ENCODE measurements around the gene APOC4. TPM values are rescaled to one million over a fixed set of nuclear protein-coding genes. Genes with fewer than 3 reads are reported as not detected.

The APOC4 gene
- total and polyA plus RNA-seq, 5 experiments from 2014 or later: not detected

DNA sequence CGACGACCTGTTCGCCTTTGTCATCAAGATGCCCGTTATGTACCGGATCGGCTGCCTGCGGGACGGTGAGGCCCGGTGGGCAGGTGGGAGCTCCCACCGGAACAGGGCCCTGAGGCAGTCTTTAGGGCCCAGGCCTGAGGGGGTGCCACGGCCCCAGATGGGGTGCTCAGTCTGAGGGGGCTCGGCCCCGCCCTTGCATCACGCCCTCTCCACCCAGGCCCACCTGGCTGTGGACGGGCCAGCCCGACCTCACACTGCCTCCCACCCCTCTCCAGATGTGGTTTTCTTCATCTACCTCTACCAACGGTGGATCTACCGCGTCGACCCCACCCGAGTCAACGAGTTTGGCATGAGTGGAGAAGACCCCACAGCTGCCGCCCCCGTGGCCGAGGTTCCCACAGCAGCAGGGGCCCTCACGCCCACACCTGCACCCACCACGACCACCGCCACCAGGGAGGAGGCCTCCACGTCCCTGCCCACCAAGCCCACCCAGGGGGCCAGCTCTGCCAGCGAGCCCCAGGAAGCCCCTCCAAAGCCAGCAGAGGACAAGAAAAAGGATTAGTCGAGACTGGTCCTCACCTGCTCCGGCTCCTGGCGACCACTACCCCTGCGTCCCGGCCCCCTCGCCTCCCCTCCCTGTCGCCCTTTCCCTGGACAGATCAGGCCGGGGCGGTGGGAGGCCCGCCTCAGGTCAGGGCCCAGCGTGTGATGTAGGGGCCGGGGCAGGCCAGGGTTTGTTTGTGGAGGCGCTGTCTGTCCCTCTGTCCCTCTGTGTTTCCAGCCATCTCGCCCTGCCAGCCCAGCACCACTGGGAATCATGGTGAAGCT, 50.5 kb downstream of the APOC4 start:
- Mint-ChIP-seq H3K9me3 (no peaks in the 10 kb centered on the region), H3K36me3 (peaks cover 0 to 29% (median 3%) of the 10 kb centered on the region in 3 donors), H3K4me3 (no peak overlapping the region), H3K4me1 (peaks cover 0 to 2% (median 1%) of the 10 kb centered on the region in 4 donors), H3K27me3 (no peaks in the 10 kb centered on the region), H3K27ac (peak overlapping the region in 2 of 10 donors; percentile 20 to 89)
- ATAC-seq (no peak), DNase-seq (no peak)
- POLR2A ChIA-PET: no interaction called here

GRCh38 chr19:44993526-44993925, 51.5 kb downstream of the APOC4 start:
- Mint-ChIP-seq H3K9me3 (no peaks in the 10 kb centered on the region), H3K27me3 (no peaks in the 10 kb centered on the region), H3K36me3 (peaks cover 0 to 26% (median 3%) of the 10 kb centered on the region in 3 donors), H3K27ac (peak overlapping the region in 4 of 10 donors; percentile 33 to 62 (median 54)), H3K4me1 (peaks cover 0 to 2% (median 1%) of the 10 kb centered on the region in 4 donors), H3K4me3 (no peak overlapping the region)
- DNase-seq: no peak
- ATAC-seq: no peak
- POLR2A ChIA-PET: no interaction called here

DNA sequence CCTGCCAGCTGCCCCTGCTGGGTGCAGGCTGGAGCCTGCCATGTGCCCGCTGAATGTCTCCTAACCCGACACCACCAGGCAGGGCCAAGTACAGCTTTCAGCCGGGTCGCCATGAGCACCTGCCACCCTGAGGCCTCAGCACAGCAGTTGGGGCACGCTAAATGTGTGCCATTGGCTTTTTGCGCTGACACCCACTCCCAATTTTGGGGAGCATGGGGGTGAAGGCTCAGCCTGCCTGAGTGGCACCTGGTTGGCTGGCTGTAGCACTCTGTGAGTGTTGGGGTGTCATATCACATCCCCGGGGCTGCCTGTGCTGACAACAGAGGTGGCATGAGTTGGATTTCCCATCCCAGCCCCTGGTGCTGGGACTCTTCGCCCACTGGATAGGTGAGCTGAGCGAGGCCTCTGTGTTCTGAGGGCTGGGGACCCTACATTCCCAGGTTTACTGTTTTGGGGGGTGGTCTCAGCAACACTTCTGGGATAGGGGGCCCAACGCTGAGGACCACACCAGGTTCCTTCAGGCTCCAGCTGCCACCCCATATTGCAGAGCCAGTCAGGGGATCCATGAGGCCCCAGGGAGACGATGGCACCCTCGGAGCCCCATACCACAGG, 52.0 kb downstream of the APOC4 start:
- DNase-seq: no peak

More for the DNA sequence above, 52.0 kb downstream of the APOC4 start:
- Mint-ChIP-seq H3K4me1 (peaks cover 0 to 2% (median under 1%) of the 10 kb centered on the region in 4 donors), H3K36me3 (peaks cover 0 to 22% (median 3%) of the 10 kb centered on the region in 3 donors), H3K9me3 (no peaks in the 10 kb centered on the region), H3K27ac (peak overlapping the region in 4 of 10 donors; percentile 49 to 66 (median 64)), H3K27me3 (no peaks in the 10 kb centered on the region), H3K4me3 (no peak overlapping the region)
- POLR2A ChIA-PET: no interaction called here
- ATAC-seq: peak in 1 of 2 donors; percentile 10

Other genes with a start within 250 kb of the APOC4 start
- gene CEACAM16, start 243.1 kb upstream of the APOC4 start, total RNA-seq: not detected
- not detected for gene CEACAM16, start 243.1 kb upstream of the APOC4 start, polyA plus RNA-seq
- 1 to 10 TPM; 5.9 to 7.7 TPM for gene BCL3, start 193.5 kb upstream of the APOC4 start, total RNA-seq
- 1 to 10 TPM; 3.2 to 6.2 (median 3.5) TPM for gene BCL3, start 193.5 kb upstream of the APOC4 start, polyA plus RNA-seq
- gene CBLC, start 164.3 kb upstream of the APOC4 start, total RNA-seq: not detected
- gene CBLC, start 164.3 kb upstream of the APOC4 start, polyA plus RNA-seq: under 1 TPM in 1 of 3 donors, not detected in 2; 0.14 TPM
- gene BCAM, start 133.1 kb upstream of the APOC4 start, total RNA-seq: not detected
- gene BCAM, start 133.1 kb upstream of the APOC4 start, polyA plus RNA-seq: not detected
- under 1 TPM; 0.42 to 0.93 TPM for gene NECTIN2, start 95.9 kb upstream of the APOC4 start, total RNA-seq
- gene NECTIN2, start 95.9 kb upstream of the APOC4 start, polyA plus RNA-seq: under 1 TPM in 1 of 3 donors, not detected in 2; 0.47 TPM
- gene TOMM40, start 51.0 kb upstream of the APOC4 start, total RNA-seq: 10 to 100 TPM; 39.3 to 41.4 TPM
- 10 to 100 TPM; 32.0 to 42.3 (median 33.7) TPM for gene TOMM40, start 51.0 kb upstream of the APOC4 start, polyA plus RNA-seq
- gene APOE, start 36.4 kb upstream of the APOC4 start, total RNA-seq: 1 to 10 TPM; 2.9 to 3.6 TPM
- not detected for gene APOE, start 36.4 kb upstream of the APOC4 start, polyA plus RNA-seq
- 1 to 10 TPM in 1 of 2 experiments, not detected in 1; 1.4 TPM for gene APOC1, start 27.6 kb upstream of the APOC4 start, total RNA-seq
- gene APOC1, start 27.6 kb upstream of the APOC4 start, polyA plus RNA-seq: not detected
- not detected for gene APOC2, start 3.8 kb downstream of the APOC4 start, total RNA-seq
- not detected for gene APOC2, start 3.8 kb downstream of the APOC4 start, polyA plus RNA-seq
- gene CLPTM1, start 13.1 kb downstream of the APOC4 start, total RNA-seq: 10 to 100 TPM; 73.8 to 76.0 TPM
- gene CLPTM1, start 13.1 kb downstream of the APOC4 start, polyA plus RNA-seq: 10 to 100 TPM; 13.2 to 20.6 (median 14.9) TPM
- 10 to 100 TPM; 30.2 to 41.6 TPM for gene RELB, start 59.2 kb downstream of the APOC4 start, total RNA-seq
- 10 to 100 TPM in 1 of 3 donors, 1 to 10 TPM in 2; 6.7 to 17.2 (median 8.3) TPM for gene RELB, start 59.2 kb downstream of the APOC4 start, polyA plus RNA-seq
- gene CLASRP, start 96.8 kb downstream of the APOC4 start, total RNA-seq: 100 to 1,000 TPM; 141 to 150 TPM
- gene CLASRP, start 96.8 kb downstream of the APOC4 start, polyA plus RNA-seq: 1 to 10 TPM; 2.0 to 6.7 (median 5.3) TPM
- 1 to 10 TPM; 2.3 to 2.4 TPM for gene ZNF296, start 134.2 kb downstream of the APOC4 start, total RNA-seq
- gene ZNF296, start 134.2 kb downstream of the APOC4 start, polyA plus RNA-seq: 1 to 10 TPM; 1.0 to 1.6 (median 1.1) TPM
- 10 to 100 TPM; 13.5 to 19.8 TPM for gene GEMIN7, start 137.0 kb downstream of the APOC4 start, total RNA-seq
- gene GEMIN7, start 137.0 kb downstream of the APOC4 start, polyA plus RNA-seq: 10 to 100 TPM; 44.2 to 70.0 (median 50.3) TPM
- 10 to 100 TPM; 32.9 to 33.3 TPM for gene PPP1R37, start 150.9 kb downstream of the APOC4 start, total RNA-seq
- 1 to 10 TPM in 1 of 3 donors, under 1 TPM in 2; 0.40 to 2.0 (median 0.83) TPM for gene PPP1R37, start 150.9 kb downstream of the APOC4 start, polyA plus RNA-seq
- 1 to 10 TPM in 1 of 2 experiments, under 1 TPM in 1; 0.85 to 1.0 TPM for gene NKPD1, start 218.7 kb downstream of the APOC4 start, total RNA-seq
- under 1 TPM; 0.17 to 0.47 (median 0.43) TPM for gene NKPD1, start 218.7 kb downstream of the APOC4 start, polyA plus RNA-seq
- gene TRAPPC6A, start 236.0 kb downstream of the APOC4 start, total RNA-seq: 10 to 100 TPM; 48.5 to 51.0 TPM
- gene TRAPPC6A, start 236.0 kb downstream of the APOC4 start, polyA plus RNA-seq: 100 to 1,000 TPM; 149 to 193 (median 183) TPM
- 10 to 100 TPM; 21.2 to 22.5 TPM for gene BLOC1S3, start 236.5 kb downstream of the APOC4 start, total RNA-seq
- 10 to 100 TPM in 1 of 3 donors, 1 to 10 TPM in 2; 8.4 to 14.4 (median 9.7) TPM for gene BLOC1S3, start 236.5 kb downstream of the APOC4 start, polyA plus RNA-seq